ENCODE results near the gene SYT17.

The SYT17 gene

GRCh38 chr16:19135896-19136438 is 32.1 kb upstream of the SYT17 start (continued):
- TF ChIP-seq KLF7 (tag by site-specific recombination; IDR thresholded peaks at IDR 0.05; ENCODE audit: borderline replicate concordance) (peak; percentile 93; the same call in 1 of the 2 replicates), ZBTB48 (tag by site-specific recombination; IDR thresholded peaks at IDR 0.05) (peak; percentile 66), INSM2 (tag by site-specific recombination; IDR thresholded peaks at IDR 0.05) (0 out of 2 replicates have a peak, but pooled peaks have one; percentile 9), ZIC2 (tag by site-specific recombination; IDR thresholded peaks at IDR 0.05) (peak; percentile 66), KLF10 (tag by site-specific recombination; IDR thresholded peaks at IDR 0.05) (peak; percentile 94), WT1 (tag by site-specific recombination; IDR thresholded peaks at IDR 0.05) (peak; percentile 83), ZNF629 (tag by site-specific recombination; IDR thresholded peaks at IDR 0.05) (peak; percentile 11; the same call in 1 of the 2 replicates), GLIS1 (tag by site-specific recombination; IDR thresholded peaks at IDR 0.05) (peak; percentile 86), ZBTB44 (tag by site-specific recombination; IDR thresholded peaks at IDR 0.05) (no peak), ZNF146 (tag by site-specific recombination; IDR thresholded peaks at IDR 0.05) (no peak), ZBTB20 (tag by site-specific recombination; IDR thresholded peaks at IDR 0.05) (peak; percentile 64; the same call in 1 of the 2 replicates), ZNF114 (tag by site-specific recombination; IDR thresholded peaks at IDR 0.05) (no peak), HIC1 (tag by site-specific recombination; IDR thresholded peaks at IDR 0.05) (0 out of 2 replicates have a peak, but pooled peaks have one; percentile 52), SCRT1 (tag by site-specific recombination; IDR thresholded peaks at IDR 0.05; ENCODE audit: borderline replicate concordance) (0 out of 2 replicates have a peak, but pooled peaks have one; percentile 11), SP7 (tag by site-specific recombination; IDR thresholded peaks at IDR 0.05) (peak; percentile 61), ZNF266 (tag by site-specific recombination; IDR thresholded peaks at IDR 0.05; ENCODE audit: low read depth) (no peak), ZSCAN18 (tag by site-specific recombination; IDR thresholded peaks at IDR 0.05) (no peak), ZFHX2 (tag by site-specific recombination; conservative IDR thresholded peaks at IDR 0.05) (peak; percentile 55)

- no peak overlapping the region for H3K4me3 ChIP-seq (ENCODE audit: low read depth, low read length)
- ChIA-PET POLR2A (interaction anchor here (0.8 to 1.5 kb wide), 2 partner anchors 23 to 38 kb away, joined by 3 to 4 read pairs; partner anchors contain the start of gene ITPRIPL2), CTCF (interaction anchor here (0.6 to 1.3 kb wide), 4 partner anchors 24 to 42 kb away, joined by 3 to 4 read pairs (median 3); no protein-coding TSS in a partner anchor)
- peaks cover 27% of the 10 kb centered on the region for H3K4me1 ChIP-seq (ENCODE audit: control insufficient read depth, insufficient read depth, low read length)
- H3K36me3 ChIP-seq (ENCODE audit: control insufficient read depth in 2 of 2, insufficient read depth in 1 of 2, low read length in 2 of 2) = no peaks in the 10 kb centered on the region
- TF ChIP-seq ZNF768 (tag by site-specific recombination; IDR thresholded peaks at IDR 0.05) (peak; percentile 100), ZNF580 (tag by site-specific recombination; IDR thresholded peaks at IDR 0.05) (peak; percentile 89), ZNF2 (tag by site-specific recombination; IDR thresholded peaks at IDR 0.05) (peak; percentile 11; the same call in 1 of the 2 replicates), KLF1 (tag by site-specific recombination; IDR thresholded peaks at IDR 0.05) (no peak), ZNF221 (tag by site-specific recombination; IDR thresholded peaks at IDR 0.05; ENCODE audit: borderline replicate concordance) (no peak), ZSCAN30 (tag by site-specific recombination; IDR thresholded peaks at IDR 0.05) (peak; percentile 12; the same call in 1 of the 2 replicates), ZNF639 (tag by site-specific recombination; IDR thresholded peaks at IDR 0.05) (peak; percentile 20; the same call in 1 of the 2 replicates), SCRT2 (tag by site-specific recombination; IDR thresholded peaks at IDR 0.05) (0 out of 2 replicates have a peak, but pooled peaks have one; percentile 10)
- no peak overlapping the region; the same call in 1 of the 2 replicates for H3K27ac ChIP-seq (ENCODE audit: extremely low read depth, low read depth, low read length)
- no peaks in the 10 kb centered on the region for H3K9me3 ChIP-seq (ENCODE audit: control insufficient read depth, insufficient read depth, low read depth, low read length)
Measured at GRCh38 chr16:19136549-19137196, 31.4 kb upstream of the SYT17 start.
